CD4-positive, alpha-beta T cell treated with Interleukin-21 for 1 hour (primary cell): Measurements from ENCODE around the gene ZBTB40.

ENCODE experiments used
- DNase-seq: peaks from one replicate; pipeline ENCODE4 v3.0.0-alpha.2; 2020

Gene ZBTB40

DNA sequence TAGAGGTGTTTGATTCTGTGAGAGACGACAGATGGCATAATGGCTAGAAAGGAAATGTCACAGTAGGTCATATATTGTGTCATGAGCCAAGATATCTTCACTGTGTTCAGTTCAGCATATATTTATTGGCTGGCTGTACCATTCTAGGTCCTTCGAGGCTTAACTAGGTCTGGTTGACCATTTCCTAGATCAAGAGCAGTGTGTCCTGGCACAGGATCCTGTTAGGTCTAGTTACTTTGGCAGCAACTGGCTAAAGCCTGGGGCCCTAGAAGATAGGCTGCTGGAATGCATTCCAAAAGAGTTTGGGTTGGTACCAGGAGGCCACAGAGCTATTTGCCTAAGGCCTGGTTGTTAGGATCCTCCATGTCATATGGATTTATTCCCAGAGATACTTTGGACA, 20.9 kb downstream of the ZBTB40 start:
- DNase-seq, result no peak

DNA sequence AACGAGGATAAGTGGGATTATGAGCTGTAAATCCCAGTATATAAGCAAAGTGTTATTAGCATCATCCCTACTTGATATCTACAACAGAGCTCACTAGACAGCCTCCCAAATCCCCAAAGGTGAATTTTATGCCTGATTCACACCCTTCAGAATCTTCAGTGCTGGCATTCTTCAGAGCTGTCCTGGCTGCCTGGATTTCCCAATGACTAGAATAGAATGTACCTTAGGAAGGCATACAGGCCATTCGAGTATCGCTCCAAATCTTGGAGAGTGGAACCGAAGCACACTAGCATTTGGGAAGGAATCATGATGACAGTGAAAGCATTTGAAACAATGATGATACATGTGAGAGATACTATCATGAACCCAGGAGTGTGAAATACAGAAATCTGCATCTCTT, 22.3 kb downstream of the ZBTB40 start:
- no peak for DNase-seq

DNA sequence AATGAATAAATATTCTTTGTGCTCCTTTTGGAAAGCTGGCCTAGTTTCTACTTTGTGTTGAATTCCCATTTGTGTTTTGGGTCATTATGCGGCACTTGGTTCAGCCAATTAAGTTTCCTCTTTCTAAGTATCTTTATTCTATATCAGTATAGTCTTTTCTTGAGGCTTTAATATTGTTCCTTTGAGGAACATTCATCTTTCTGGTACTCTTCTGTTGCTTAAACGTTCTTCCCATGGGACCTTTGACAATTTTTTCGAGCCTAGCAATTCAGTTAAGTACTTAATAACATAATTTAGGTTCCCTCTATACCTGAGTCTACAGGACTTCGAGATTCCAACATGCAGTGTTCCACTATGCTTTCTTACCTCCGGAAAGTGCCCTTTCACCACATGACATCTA, 24.9 kb downstream of the ZBTB40 start:
- DNase-seq, result no peak

DNA sequence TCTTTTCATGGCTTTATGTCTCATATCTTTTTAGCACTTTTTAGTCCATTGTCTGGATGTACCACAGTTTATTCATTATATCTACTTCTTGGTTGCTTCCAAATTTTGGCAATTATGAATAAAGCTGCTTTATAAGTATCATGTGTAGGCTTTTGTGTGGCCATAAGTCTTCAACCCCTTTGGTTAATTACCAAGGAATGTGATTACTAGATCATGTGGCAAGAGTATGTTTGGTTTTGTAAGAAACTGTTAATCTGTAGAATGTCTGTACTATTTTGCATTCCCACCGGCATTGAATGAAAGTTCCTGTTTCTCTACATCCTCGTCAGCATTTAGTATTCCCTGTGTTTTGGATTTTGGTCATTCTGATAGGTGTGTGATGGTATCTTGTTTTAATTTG, 31.5 kb downstream of the ZBTB40 start:
- no peak for DNase-seq

DNA sequence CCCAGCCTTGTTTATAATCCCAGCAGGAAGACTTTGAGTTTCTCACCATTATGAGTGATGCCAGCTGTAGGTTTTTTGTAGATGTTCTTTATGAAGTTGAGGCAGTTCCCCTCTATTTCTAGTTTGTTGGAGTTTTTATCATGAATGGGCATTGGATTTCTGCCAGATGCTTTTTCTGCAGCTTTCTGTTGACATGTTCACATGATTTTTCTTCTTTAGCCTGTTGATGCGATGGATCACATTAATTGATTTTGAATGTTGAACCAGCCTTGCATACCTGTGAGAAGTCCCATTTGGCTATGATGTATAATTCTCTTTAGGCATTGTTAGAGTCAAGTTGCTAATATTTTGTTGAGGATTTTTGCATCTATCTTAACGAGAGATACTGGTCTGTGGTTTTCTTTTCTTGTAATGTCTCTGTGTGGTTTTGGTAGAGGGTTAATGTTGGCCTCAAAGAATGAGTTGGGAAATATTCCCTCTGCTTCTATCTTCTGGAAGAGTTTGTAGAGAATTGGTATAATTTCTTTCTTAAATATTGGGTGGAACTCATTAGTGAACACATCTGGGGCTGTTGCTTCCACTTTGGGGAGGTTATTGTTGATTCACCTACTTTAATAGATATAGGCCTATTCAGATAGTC, 33.2 kb downstream of the ZBTB40 start:
- no peak for DNase-seq

DNA sequence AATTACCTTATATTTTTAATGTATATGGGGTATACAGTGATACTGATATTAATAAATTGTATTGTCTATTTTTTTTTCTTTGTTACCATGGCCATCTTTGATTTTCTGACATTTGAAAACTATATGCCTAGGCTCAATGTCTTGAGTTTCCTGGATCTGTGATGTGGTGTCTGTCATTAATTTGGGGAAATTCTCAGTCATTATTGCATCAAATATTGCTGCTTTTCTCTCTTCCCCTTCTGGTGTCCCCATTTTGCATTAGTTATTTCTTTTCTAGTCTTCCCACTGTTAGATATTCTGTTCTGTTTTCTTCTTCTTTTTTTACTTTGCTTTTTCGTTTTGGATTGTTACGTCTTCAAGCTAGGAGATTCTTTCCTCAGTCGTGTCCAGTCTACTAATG, 33.8 kb downstream of the ZBTB40 start:
- no peak for DNase-seq

DNA sequence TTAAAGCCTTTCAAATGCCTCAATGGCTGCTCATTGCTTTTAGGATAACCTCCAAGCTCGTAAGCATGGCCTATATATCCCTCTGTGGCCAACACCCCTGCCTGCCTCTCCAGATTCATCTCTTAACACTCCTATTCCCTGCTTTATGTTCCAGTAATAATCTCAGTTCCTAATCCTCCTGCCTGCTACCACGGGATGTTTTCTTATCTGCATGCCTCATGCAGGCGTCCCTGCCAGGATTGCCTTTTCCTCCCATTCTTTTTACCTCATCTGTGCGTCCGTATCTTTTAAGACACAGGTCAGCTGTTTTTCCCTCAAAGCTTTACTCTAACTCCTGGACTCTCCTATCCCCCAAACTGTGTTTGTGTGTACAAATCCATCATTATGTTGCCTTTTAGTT, 36.1 kb downstream of the ZBTB40 start:
- no peak for DNase-seq

DNA sequence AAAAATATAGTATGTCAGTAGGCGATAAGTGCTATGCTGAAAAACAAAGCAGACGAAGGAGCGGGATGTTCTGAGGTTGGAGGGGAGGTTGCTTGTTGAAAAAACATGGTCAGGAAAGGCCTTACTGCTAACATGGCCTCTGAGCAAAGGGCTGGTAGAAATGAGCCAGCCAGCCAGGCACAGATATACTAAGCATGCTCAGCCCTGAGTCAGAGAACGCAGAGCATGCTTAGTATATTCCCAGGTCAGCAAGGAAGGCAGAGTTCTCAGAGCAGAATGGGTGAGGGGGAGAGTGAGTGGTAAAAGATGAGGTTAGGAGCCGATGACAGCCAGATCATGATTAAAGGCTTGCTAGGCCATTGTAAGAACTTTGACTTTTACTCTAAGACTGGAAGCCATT, 36.7 kb downstream of the ZBTB40 start:
- DNase-seq, result no peak

DNA sequence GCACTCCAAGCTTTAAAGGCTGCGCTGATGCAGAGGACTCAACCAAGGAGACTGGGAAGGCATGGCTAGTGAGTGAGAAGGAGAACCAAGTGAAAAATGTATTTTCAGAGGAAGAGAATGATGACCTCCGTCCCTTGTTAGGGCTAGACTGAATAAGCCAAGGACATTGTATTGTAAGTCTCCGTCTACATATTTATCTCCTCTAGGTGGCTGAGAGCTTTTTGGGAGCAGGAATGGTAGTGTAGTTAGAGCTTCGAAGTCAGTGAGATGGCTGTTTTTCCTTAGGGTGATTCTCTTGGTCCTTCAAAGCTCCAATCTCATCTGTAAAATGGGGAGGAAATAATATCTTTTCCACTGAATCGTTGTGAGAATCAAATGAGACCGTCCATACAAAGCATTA, 37.6 kb downstream of the ZBTB40 start:
- no peak for DNase-seq

DNA sequence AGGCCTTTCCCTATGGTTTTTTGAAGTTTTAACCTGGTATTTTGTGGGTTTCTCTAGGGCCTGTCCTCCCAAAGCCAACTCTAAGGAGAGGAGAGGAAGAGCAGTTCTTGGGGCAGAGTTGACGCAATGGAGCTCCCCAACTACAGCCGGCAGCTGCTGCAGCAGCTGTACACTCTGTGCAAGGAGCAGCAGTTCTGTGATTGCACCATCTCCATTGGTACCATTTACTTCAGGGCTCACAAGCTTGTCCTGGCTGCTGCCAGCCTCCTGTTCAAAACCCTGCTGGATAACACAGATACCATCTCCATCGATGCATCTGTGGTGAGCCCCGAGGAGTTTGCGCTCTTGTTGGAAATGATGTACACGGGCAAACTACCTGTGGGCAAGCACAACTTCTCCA, 38.2 kb downstream of the ZBTB40 start:
- DNase-seq, result no peak

DNA sequence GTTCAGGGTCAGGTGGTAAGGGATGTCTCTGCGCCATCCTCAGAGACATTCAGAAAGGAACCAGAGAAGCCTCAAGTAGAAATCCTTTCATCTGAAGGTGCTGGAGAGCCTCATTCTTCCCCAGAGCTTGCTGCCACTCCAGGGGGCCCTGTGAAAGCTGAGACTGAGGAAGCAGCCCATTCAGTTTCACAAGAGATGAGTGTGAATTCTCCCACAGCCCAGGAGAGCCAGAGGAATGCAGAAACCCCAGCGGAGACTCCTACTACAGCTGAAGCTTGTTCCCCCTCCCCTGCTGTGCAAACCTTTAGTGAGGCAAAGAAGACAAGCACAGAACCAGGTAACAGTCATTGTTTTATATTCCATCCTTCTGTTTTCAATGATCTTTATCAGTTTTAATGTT, 38.7 kb downstream of the ZBTB40 start:
- no peak for DNase-seq

DNA sequence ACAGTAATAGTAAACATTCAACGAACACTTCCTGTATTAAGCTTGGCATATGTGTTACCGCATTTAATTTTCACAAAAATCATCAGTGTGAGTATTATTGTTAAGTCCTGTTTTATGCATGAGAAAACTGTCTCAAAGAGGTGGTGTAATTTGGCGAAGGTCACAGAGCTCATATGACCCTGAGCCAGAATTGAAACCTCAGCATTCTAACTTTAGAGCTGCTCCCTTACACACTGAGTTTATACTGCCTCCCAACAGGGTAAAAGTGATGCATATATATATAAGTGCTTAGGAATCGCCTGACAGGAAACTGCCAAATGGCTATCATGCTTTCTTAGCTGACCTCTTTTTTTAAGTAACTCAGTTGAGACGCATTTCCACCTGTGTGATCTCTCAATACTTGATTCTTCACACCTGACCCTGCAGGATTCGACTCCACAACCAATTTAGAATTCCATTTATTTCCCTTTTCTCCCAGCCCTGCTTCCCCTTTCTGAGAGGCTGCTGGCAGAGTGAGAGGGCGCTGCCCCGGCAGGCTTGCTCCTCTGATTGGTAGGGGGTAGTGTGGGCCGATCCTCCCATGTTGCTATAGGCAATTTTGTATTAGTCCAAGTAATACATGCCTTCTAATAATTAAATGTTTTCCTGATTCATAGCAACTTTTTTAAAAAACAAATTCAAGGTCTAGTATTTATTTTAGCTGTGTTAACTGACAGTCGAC, 40.5 kb downstream of the ZBTB40 start:
- no peak for DNase-seq

DNA sequence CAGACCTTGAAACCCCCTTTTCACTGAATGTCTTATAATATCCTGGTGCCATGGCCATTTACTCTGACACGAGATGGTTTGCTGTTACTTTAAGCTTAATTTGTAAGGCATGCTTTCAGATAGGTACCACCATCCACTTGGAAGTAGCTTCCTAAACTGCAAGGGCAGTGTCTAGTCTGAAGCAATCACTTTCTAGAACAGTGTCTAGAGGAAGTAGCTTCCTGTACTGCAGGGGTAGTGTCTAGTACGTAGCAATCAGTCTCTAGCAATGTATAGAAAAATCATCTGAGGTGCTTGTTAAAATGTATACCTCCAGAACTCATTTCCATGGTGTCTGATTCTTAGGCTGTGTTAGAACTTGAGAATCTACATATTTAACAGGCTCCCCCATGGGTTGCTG, 42.5 kb downstream of the ZBTB40 start:
- DNase-seq, result no peak

DNA sequence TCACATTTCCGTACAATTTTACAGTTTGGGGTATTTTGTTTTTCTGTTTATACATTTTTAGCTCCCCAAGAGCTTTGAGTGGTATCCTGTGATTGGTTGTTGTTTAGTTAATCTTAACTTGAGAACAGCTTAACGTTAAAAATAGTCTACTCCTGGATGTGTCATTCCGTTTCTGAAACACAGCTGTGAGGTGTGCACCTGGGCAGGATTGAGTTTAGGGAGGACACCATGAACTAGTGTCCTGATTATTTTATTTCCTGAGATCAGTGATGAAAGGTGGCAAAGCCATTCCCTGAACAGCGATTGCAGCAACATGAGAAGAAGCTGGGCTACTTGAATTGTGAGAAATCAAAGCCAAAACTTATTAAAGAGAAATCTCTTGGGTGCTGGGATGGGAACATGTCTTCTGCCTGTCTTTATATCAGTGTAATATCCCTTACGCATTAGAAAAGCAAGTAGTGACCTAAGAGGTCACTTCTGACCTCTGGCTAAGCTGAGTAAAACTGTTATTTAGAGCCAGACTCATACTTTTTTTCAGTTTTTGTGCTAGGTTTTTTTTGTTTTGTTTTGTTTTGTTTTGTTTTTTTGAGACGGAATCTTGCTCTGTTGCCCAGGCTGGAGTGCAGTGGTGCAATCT, 43.4 kb downstream of the ZBTB40 start:
- DNase-seq, result no peak

DNA sequence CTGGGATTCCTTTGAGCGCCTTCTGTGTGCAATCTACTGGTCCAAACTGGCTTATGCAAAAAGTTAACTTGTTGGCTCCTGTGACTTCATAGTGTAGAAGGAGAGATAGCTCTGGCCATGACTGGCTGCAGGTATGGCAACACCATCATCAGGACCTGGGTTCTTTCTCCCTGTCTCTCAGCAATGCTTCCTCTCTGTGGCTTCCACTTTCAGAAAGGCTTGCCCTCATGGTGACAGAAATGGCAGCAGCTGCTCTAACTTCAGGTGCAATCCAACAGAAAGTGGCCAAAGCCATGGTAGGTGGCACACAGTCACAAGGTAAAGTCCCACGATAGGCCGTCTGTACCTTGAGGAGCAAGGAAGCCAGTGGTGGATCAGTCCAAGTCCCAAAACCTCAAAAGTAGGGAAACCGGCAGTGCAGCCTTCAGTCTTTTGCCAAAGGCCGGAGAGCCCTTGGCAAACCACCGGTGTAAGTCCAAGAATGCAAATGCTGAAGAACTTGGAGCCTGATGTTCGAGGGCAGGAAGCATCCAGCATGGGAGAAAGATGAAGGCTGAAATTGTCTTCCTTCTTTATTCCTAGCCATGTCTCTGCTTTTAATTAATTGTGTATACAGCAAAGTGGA, 45.0 kb downstream of the ZBTB40 start:
- DNase-seq, result no peak

DNA sequence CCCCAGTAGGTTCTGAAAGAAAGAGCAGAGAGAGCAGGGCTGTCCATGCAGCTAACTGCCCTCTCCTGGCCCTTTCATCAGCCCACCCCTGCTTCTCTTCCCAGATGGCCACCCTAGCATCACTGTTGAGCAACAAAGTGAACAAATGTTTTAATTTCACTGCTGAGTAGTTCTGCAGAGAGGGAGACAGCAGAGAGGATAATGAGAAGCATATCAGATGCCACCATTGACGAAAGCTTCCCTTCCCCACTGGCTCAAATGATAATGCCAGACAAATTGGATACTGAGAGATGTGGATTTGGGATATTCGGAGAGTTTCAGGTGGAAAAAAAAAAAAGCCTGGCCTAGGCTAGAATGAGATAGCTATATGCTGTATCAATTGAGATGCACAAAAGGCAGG, 46.8 kb downstream of the ZBTB40 start:
- DNase-seq, result no peak

DNA sequence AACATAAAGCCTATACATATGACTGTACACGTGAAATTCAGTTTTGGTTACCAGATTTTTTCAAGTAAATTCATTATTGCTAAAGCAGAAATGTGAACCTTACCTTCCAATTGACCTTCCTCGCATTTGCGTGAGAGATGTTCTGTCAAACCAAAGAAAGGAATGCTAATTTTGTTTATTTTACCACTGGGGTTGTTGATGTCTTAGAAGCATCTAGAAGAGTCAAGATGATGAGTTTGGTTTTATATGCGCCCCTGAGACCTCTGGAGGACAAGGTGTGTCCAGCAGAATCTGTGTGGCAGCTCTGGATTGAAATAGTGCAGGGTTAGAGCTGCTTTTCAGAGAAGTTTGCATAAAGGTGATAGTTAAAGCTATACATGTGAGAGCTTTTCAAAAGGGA, 48.4 kb downstream of the ZBTB40 start:
- no peak for DNase-seq

DNA sequence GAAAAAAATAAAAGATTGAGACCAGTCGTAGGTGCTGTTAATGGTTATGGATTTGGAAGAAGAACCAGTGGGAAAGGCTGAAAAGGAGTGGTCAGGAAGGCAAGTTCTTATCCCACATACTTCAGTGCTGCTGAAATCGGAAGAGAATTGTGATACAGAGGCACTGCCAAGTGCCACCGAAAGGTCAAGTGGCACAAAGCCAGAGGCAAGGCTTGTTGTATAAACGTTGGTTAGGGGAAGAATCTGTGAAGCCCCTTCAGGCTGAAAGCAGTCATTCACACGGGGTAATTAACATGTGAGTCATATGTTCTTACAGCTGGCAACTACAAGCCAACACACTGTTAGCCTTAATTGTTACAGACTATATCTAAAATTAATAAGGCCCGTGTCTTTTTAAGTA, 48.8 kb downstream of the ZBTB40 start:
- no peak for DNase-seq

DNA sequence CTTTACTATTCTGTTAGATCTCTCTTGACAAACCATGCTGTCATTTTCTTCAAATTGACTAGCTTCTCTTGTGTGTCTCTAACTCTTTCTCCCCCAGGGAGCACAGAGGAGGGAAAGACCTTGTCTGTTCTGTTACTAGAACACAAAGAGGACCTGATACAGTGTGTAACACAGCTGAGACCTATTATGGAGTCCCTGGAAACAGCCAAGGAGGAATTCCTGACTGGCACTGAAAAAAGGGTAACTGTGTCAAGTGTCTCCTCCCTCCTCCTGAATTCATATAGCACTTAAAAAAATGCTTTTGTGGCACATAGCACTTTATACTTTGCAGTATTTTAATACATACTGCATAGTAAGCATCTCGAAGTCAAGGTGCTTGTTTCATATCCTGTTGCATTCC, 50.6 kb downstream of the ZBTB40 start:
- DNase-seq, result no peak

DNA sequence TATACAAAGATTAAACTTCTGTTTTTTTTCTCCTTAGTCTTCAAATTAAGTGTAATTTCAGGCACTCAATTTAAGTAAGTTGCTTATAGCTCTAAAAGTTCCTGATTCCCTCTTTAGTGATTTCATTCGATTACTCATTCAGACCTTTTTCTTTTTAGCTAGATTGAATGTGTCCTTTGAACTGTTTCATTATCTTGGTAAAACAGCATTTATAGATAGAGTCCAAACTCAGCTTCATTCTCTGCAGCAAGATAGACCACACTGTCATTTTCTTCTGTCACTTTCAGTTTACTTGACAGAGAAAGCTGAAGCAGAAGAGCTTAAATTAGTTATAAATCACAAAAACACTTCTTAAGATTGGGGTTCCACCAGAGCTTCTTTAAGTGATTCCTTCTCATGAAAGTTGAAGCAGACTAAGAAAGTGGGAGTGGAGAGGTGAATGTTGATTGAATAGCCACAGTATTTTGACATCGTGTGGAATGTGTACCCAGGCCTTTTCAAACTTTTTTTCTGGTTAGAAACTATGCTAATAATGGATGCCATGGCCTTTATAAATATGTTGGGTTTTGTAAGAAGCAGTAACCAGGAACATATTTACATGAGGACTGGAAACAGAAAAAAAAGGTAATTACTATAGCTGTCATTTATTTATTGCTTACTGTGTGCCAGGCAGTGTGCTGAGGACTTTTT, 52.2 kb downstream of the ZBTB40 start:
- DNase-seq, result no peak

DNA sequence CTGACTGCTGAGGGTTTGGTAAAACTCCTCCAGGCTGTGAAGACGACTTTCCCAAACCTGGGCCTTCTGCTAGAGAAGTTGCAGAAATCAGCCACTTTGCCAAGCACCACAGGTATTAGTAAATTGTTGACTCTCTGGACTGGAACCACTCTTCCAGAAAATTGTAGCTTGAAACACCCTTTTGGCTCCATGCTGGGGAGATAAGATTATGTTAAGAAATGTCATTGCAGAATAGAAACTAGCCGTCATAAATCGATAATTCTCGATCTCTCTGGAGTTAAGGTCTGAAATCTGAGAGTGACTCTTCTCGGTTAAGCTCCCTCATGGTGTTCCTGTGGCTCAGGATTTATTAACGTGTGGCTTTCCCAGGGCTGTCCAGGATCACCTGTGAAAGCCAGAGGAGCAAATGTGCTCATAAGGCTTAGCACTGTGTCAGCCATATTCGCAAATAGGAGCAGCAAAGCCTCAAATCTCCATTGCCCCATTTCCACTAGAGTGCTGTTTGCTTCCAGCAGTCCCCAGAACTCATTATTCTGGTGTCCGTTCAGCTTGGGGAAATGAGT, 54.6 kb downstream of the ZBTB40 start:
- DNase-seq, result no peak

DNA sequence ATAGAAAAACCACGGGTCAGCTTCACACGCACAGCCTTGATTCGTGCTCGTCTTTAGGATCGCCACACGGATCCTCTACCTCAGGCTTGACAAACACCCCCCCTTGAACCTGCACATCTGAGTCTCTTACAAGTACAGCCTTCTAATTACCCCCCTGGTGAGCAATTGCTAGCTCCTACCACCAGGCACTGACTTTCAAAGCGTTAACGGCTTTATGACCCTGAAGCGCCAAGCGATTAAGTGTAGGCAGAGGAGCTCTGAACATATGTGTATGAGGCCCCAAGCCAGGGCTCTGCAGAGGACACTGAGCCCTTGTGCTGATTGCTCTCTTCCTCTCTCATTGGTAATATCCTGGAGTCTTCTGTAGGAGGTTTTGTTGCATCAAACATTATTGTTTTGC, 55.9 kb downstream of the ZBTB40 start:
- no peak for DNase-seq

DNA sequence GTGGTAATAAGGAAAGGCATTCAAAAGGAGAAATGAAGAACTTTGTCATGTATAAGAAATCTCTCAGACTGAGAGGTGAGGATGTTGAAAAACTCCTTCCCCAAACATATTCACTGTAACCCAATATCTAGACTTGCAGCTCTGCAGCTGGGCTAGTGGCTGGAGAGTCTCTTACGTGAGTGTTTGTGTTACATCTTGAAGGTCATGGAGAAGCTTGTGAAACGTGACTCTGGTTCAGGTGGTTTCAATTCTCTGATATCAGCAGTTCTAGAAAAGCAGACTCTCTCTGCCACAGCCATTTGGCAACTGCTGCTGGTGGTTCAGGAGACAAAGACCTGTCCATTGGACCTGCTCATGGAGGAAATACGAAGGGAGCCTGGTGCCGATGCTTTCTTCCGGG, 56.7 kb downstream of the ZBTB40 start:
- DNase-seq, result no peak
